ENCODE measurements around the gene PIGO.

Gene PIGO

DNA sequence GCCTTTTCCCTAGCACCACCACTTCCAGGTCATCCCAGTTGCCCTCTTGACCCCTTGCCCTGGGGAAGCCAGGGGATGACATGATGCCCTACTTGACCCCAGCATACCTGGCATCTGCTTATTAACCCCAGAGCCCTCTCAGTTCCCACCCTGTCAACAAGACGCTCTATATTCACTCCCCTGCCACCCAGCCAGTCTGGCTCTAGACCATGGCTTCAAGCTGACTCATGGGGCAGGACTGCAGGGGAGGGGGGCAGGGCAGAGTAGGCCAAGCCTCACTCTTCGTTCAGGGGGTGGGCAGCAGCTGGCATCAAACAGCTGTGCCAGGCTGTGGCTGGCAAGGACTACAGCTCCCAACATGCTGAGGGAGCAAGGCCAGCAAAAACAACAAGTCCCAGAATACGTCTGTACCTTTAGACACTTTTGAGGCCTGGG lies 14.0 kb upstream of the PIGO start:
- Mint-ChIP-seq H3K9me3 (no peaks in the 10 kb centered on the region), H3K36me3 (no peaks in the 10 kb centered on the region)

DNA sequence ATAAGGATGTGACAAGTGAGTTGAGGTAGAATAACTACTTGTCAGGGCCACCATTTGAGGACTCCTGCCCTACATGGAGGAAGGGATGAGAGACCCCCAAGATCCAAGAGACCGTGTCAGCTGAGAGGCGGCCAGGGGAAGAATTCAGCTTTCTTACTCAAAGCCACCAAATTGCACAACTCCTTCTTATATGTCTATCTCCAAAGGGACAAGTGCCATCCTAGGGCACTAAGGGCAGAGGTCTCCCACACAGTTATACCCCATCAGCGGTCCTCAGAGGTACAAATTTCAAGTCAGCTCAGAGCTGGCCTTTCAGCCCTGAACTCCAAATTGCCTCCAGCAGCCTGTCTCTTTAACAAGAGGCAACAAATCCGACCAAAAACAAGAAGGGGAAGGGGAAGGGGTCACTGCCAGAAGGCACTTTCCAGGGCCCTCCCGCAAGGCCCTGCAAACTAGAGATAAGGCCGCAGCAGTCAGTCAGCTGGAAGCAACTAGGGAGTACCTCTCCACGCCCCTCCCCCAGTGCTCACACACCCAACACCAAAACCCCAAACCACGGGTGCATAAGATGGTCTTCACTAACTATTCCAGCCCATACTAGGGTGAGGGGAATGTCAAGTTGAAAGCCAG lies 12.7 kb upstream of the PIGO start:
- H3K27ac Mint-ChIP-seq: no peak overlapping the region
- peaks cover 40% of the 10 kb centered on the region for H3K4me1 Mint-ChIP-seq
- no peaks in the 10 kb centered on the region for H3K36me3 Mint-ChIP-seq
- no peak overlapping the region for H3K4me3 Mint-ChIP-seq
- H3K27me3 Mint-ChIP-seq: no peaks in the 10 kb centered on the region
- H3K9me3 Mint-ChIP-seq: no peaks in the 10 kb centered on the region

More for the DNA sequence above, 14.0 kb upstream of the PIGO start:
- Mint-ChIP-seq H3K27ac (peak overlapping the region; percentile 55), H3K4me1 (peaks cover 53% of the 10 kb centered on the region), H3K27me3 (no peaks in the 10 kb centered on the region), H3K4me3 (peak overlapping the region; percentile 80)

DNA sequence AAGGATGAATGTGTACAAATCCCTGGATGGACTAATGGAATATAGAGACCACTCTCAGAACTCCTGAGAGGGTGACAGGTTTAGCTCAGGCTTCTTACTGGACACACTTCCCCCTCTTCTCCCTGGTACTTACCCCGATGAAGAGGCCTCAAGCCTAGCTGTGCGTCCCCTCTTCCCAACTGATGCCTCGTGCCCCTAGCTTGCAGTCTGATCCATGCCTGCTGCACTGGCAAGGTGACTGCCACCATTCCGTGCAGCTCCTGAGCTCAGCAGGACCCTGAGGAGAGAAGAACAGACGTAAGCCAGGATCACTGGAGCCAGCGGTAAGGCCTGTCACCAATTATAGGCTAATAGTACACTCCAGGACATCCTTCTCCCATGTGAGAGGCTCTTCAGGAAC lies 12.1 kb upstream of the PIGO start:
- no peak overlapping the region for H3K27ac Mint-ChIP-seq
- peaks cover 37% of the 10 kb centered on the region for H3K4me1 Mint-ChIP-seq
- no peaks in the 10 kb centered on the region for H3K27me3 Mint-ChIP-seq
- no peaks in the 10 kb centered on the region for H3K36me3 Mint-ChIP-seq
- no peaks in the 10 kb centered on the region for H3K9me3 Mint-ChIP-seq
- H3K4me3 Mint-ChIP-seq: no peak overlapping the region

DNA sequence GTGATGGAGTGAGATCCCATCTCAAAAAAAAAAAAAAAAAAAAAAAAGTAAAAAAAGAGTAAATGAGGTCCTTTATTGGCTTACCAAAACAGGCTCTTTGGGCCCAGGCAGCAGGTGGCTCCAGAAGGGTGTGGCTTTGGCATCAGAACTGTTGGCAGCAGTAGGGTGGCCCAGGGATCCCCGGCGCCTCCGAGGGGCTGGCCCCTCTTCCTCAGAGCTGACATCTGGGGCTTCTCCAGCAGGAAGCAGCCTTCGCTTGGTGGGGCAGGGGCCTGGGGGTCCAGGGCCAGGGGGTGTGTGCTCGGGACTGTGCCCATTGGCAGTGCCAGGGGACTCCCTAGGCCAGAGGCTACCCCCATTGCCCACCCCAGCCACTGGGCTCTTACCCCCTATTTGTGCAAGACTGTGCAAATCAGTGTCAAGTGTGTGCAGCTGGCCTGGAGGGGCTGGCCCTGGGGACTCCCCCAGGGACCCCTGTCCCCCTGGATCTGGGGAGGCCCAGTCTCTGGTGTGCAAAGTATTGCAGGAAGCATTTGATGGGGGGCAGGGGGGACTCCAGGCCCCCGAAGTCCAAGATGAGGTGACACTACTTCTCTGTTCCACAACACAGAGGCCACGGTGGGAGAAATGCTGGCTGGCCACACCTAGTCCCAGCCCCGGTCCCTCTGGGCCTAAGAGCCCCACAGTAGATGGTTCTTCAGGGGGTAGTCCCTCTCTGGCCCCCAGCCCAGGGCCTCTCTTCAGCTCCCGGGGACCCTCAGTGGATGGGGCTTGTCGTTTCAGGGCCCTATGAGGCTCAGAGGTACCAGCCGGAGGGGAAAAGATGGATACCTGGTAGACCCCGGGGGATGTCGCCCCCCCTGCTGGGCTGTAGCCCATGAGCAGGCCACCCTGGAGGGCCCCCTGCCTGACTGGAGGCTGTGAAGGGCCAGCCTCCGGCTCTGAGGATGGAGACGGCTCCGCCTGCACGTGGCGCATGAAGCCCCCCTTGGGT lies 11.2 kb upstream of the PIGO start:
- Mint-ChIP-seq H3K9me3 (no peaks in the 10 kb centered on the region), H3K4me3 (no peak overlapping the region), H3K27me3 (no peaks in the 10 kb centered on the region), H3K4me1 (peaks cover 40% of the 10 kb centered on the region), H3K27ac (no peak overlapping the region), H3K36me3 (peaks cover 3% of the 10 kb centered on the region)

DNA sequence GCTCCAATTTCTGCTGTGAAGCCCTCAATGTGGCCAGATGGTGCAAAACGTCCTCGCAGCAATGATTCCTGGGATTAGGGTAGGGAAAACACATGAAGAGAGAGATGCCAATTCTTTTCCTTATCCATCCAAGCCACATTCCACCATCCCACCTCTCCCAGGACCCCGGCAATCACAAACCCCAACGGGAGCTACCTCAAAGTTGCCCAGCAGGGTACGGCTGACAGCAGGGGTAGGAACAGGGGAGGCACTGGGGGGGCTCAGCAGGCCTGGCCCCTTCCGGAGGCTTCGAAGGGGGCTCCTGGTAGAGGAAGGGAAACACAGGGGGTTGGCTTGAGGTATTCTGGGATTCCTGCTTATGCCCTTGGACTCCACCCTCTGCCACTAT lies 9.9 kb upstream of the PIGO start:
- H3K27ac Mint-ChIP-seq: no peak overlapping the region
- H3K9me3 Mint-ChIP-seq: no peaks in the 10 kb centered on the region
- no peaks in the 10 kb centered on the region for H3K27me3 Mint-ChIP-seq
- H3K4me3 Mint-ChIP-seq: no peak overlapping the region
- peaks cover 35% of the 10 kb centered on the region for H3K4me1 Mint-ChIP-seq
- peaks cover 3% of the 10 kb centered on the region for H3K36me3 Mint-ChIP-seq

DNA sequence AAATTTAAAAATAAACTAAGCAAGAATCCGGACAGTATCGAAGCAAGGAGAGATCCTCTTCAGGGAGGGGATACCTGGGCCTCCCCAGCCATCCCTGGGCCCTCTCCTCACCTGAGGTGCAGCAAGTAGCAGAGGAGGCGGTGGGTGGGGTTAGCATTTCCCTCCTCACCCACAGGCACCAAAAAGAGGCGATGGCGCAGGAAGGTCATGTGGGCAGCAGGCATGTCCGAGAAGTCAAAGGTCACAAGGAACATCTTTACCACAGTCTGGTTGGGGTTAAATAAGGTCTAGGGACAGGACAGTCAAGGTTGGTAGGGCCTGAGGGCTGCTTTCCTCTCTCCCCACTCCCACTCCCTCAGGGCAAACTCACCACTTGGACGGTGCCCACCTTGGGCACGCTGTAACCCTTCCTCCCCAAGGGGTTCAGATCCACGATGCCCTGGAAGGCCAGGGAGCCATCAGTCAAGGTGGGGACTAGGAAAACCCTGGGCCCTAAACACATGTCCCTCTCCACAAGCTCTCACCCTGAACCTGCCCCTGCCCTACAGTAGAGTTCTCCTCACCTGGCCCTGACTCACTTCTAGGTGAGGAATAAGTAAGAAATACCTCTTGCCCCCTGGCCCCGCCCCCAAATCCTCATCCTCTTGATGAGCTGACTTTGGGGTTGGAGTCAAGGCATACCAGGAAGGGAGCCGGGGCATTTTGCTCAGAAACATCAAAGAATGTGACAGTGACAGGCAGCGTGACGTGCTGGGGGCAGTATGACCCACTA lies 9.4 kb upstream of the PIGO start:
- Mint-ChIP-seq H3K4me1 (peaks cover 37% of the 10 kb centered on the region), H3K4me3 (no peak overlapping the region), H3K36me3 (peaks cover 6% of the 10 kb centered on the region), H3K27ac (no peak overlapping the region), H3K9me3 (no peaks in the 10 kb centered on the region), H3K27me3 (no peaks in the 10 kb centered on the region)

DNA sequence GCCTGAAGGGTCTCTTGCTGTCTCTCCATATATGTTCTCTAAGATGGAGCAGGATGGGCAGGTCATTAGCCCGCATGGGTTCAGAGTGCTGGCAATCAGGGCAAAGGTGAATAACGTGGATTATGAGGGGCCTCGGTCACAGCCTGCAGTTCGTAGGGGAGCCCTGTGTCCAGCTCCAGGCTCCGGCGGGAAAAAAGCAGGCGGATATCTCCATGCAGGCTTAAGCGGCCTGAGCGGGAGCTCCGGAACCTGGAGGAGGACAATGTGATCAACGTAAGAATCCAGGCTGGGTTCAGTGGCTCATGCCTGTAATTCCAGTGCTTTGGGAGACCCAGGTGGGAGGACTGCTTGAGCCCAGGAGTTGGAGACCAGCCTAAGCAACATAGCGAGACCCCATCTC lies 8.7 kb upstream of the PIGO start:
- H3K4me1 Mint-ChIP-seq: peaks cover 36% of the 10 kb centered on the region
- H3K27me3 Mint-ChIP-seq: no peaks in the 10 kb centered on the region
- no peak overlapping the region for H3K4me3 Mint-ChIP-seq
- no peak overlapping the region for H3K27ac Mint-ChIP-seq
- H3K9me3 Mint-ChIP-seq: no peaks in the 10 kb centered on the region
- H3K36me3 Mint-ChIP-seq: peaks cover 10% of the 10 kb centered on the region

DNA sequence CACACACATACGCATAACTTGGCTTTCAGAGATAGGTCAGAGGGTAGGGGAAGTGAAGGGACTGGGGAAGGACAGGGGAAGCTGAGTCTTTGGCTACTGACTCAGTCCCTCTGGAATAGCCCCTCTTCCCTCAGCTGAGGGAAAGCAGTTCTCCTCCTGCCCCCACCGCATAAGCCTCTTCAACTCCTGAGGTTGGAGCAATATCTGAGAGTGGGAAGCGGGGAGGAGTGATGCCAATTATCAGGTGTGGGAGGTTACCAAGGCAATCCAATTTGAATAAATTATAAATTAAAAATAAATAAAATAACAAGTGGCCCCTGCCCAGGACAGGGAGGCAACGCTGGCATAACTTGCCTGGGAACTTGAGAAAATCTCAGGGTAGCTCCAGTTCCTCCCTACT lies 8.2 kb upstream of the PIGO start:
- no peaks in the 10 kb centered on the region for H3K9me3 Mint-ChIP-seq
- H3K27me3 Mint-ChIP-seq: no peaks in the 10 kb centered on the region
- peaks cover 10% of the 10 kb centered on the region for H3K36me3 Mint-ChIP-seq
- no peak overlapping the region for H3K27ac Mint-ChIP-seq
- H3K4me3 Mint-ChIP-seq: no peak overlapping the region
- H3K4me1 Mint-ChIP-seq: peaks cover 33% of the 10 kb centered on the region

DNA sequence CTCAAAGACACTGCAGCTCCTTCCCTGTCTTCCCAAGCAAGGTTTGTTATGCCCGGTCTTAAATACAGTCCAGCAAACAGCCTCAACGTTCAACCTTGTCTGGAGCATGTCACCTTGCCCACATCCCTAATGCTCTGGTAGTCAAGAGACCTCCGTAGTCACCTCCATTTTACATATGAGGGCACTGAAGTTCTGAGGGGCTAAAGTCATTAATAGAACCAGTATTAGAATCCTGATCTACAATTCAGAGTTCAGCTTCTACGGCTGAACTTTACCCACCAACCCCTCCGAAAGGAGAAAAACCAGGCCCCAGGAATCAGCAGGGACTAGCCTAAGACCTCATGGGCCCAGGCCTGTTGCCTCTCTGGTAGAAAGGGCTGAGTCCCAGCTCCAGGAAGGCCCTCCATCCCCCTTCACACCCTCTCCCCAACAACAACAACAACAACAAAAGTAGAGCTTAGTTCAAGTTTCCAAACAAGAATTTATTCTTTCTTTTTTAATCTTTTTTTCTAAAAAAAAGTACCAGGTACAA lies 7.3 kb upstream of the PIGO start:
- peaks cover 10% of the 10 kb centered on the region for H3K36me3 Mint-ChIP-seq
- H3K9me3 Mint-ChIP-seq: no peaks in the 10 kb centered on the region
- H3K4me3 Mint-ChIP-seq: peak overlapping the region; percentile 99
- H3K4me1 Mint-ChIP-seq: peaks cover 31% of the 10 kb centered on the region
- H3K27me3 Mint-ChIP-seq: no peaks in the 10 kb centered on the region
- H3K27ac Mint-ChIP-seq: peak overlapping the region; percentile 95

DNA sequence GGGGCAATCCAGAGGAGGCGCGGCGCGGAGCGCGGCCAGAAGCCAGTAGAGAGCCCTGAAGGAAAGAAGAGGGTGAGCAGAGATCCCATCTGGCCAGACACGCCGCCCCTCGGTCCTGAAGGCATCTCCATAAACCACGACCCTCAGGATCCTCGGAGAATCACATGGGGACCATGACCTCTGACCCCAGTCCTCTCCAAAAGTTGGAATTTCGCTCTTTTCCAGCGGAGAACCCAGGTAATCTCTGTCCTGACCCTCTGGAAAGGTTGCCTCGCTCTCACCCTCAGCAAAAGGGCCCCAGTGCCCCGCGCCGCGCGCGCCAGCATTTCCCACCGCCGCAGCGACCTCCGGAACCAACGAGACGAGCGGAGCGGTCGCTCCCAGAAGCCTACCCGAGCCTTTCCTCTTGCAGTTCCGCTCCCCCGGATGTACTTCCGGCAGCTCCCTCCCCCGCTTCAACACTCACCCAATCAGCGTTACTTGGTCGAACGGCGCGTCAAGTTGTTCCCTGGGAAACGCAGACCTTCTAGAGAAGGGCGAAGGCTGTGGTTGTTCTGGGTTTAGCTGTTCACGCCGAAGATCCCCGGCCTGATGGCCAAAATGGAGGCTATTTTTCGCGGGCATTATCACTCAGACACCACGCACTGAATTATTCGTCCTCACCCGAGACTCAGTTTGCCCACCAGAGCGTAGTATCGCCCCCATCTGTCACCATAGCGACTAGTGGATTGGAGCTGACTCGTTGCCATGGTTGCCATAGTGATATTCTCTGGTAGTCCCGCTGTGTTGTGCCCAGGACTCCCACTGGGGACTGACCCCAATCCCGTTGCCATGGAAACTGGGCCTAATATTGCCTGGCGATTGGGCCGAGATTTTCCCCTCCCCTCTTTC lies 6.6 kb upstream of the PIGO start, which contains the start of gene STOML2:
Gene STOML2 (minus strand): TSS at position 363 of the 891 bp plus-strand sequence. CDS start 37 bp downstream, at position 326.
- H3K4me3 Mint-ChIP-seq: peak within 1 kb of the TSS; percentile 99
- peaks cover 10% of the 10 kb centered on the region for H3K36me3 Mint-ChIP-seq
- peaks cover 31% of the 10 kb centered on the region for H3K4me1 Mint-ChIP-seq
- no peaks in the 10 kb centered on the region for H3K27me3 Mint-ChIP-seq
- H3K27ac Mint-ChIP-seq: peak within 1 kb of the TSS; percentile 95
- no peaks in the 10 kb centered on the region for H3K9me3 Mint-ChIP-seq

DNA sequence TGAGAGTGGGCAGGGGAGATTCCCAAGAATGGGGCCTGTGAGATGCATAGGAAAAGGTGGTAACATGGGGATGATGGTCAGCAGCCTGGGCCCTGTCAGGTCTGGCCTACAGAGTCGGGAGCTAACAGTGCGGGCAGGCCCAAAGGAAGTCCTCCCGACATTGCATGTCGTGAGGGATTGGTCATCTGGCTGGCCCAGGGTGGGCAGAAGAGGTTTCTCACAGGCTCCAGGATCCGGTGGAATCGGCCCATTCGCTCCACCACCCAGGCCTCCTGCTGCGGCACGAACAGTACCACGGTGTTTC lies 6.0 kb upstream of the PIGO start:
- Mint-ChIP-seq H3K27me3 (no peaks in the 10 kb centered on the region), H3K9me3 (no peaks in the 10 kb centered on the region), H3K36me3 (peaks cover 10% of the 10 kb centered on the region), H3K4me3 (peak overlapping the region; percentile 99), H3K4me1 (peaks cover 37% of the 10 kb centered on the region), H3K27ac (peak overlapping the region; percentile 95)

DNA sequence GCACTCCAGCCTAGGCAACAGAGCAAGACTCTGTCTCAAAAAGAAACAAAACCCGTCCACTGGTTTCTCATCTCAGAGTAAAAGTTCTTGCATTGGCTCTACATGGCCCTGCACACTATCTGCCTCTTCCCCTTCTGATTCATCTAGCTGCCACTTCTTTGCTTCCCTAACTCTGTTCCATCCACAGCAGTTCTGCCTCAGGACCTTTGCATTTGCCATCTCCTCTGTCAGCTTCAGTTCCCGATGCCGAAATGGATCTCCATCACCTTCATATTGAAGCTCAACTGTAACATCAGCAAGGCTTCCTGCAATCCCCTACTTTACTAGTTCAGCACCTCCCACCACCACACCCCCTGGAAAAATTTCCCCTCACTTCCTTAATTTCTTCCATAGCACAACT lies 1.2 kb upstream of the PIGO start:
- Mint-ChIP-seq H3K4me3 (peak overlapping the region; percentile 12), H3K9me3 (no peaks in the 10 kb centered on the region), H3K36me3 (peaks cover 11% of the 10 kb centered on the region), H3K27me3 (no peaks in the 10 kb centered on the region), H3K4me1 (peaks cover 48% of the 10 kb centered on the region), H3K27ac (peak overlapping the region; percentile 36)

DNA sequence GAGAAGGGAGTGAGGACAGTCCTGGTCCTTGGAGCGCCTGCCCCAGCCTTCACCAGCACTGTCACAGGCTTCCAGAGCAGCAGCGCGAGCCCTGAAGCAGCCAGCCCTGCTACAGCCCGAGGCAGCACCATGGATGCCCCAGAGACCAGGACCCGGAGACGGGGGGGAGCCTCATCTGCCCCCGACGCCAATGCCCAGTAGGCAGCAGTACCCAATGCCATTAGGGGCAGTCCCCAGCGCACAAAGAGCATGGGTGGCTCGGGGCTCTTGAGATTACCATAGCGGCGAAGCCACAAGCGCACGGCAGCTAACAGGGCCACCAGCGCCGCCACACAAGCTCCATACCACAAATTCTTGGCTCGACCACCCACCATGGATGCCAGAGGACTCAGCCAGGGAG lies 4.9 kb downstream of the PIGO start:
- H3K27me3 Mint-ChIP-seq: no peaks in the 10 kb centered on the region
- H3K4me3 Mint-ChIP-seq: no peak overlapping the region
- H3K36me3 Mint-ChIP-seq: peaks cover 12% of the 10 kb centered on the region
- H3K9me3 Mint-ChIP-seq: no peaks in the 10 kb centered on the region
- no peak overlapping the region for H3K27ac Mint-ChIP-seq
- H3K4me1 Mint-ChIP-seq: peaks cover 25% of the 10 kb centered on the region

DNA sequence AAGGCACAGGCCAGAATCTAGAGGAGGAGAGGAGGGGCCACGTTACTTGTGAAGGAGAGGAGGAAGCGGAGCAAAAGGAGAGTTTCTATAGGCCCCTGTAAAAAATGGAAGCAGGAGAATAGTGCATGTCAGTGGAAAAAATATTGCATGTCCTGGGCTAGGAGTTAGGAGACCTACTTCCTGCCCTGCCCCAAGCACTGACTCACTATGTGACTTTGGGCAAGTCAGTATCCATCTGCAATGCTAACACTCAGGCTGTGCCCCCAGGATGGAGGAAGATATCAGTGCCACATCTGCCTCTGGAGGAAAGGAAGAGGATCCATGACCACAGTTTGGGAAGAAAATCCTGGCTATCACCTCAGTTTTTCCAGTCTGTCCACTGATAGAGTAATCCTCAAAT lies 7.0 kb downstream of the PIGO start:
- no peak overlapping the region for H3K27ac Mint-ChIP-seq
- peaks cover 11% of the 10 kb centered on the region for H3K36me3 Mint-ChIP-seq
- peaks cover 7% of the 10 kb centered on the region for H3K4me1 Mint-ChIP-seq
- H3K9me3 Mint-ChIP-seq: no peaks in the 10 kb centered on the region
- H3K4me3 Mint-ChIP-seq: no peak overlapping the region
- no peaks in the 10 kb centered on the region for H3K27me3 Mint-ChIP-seq

DNA sequence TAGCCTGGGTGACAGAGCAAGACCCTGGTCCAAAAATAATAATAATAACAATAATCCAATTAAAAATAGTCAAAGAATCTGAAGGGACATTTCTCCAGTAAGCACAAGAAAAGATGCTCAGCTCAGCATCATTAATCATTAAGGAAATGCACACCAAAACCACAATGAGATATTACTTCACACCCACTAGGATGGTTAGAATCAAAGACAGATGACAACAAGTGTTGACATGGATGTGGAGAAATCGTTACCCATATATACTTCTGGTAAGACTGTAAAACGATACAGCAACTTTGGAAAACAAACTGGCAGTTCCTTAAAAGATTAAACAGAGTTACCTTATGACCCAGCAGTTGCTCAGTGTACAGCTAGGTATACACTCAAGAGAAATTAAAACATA lies 11.3 kb downstream of the PIGO start:
- peaks cover 2% of the 10 kb centered on the region for H3K4me1 Mint-ChIP-seq
- H3K36me3 Mint-ChIP-seq: peaks cover 4% of the 10 kb centered on the region
- H3K4me3 Mint-ChIP-seq: no peak overlapping the region
- H3K9me3 Mint-ChIP-seq: no peaks in the 10 kb centered on the region
- H3K27ac Mint-ChIP-seq: no peak overlapping the region
- H3K27me3 Mint-ChIP-seq: no peaks in the 10 kb centered on the region

All from activated naive CD4-positive, alpha-beta T cell treated with anti-CD3 and anti-CD28 coated beads, Interleukin-2, amount 50 U/mL, for 24 hours (primary cell).